ENCODE measurements around the gene TADA2B. TPM values are rescaled to one million over a fixed set of nuclear protein-coding genes. Genes with fewer than 3 reads are reported as not detected.

The TADA2B gene
- total RNA-seq, 1 experiment from 2014 or later, result 15.2 TPM

DNA sequence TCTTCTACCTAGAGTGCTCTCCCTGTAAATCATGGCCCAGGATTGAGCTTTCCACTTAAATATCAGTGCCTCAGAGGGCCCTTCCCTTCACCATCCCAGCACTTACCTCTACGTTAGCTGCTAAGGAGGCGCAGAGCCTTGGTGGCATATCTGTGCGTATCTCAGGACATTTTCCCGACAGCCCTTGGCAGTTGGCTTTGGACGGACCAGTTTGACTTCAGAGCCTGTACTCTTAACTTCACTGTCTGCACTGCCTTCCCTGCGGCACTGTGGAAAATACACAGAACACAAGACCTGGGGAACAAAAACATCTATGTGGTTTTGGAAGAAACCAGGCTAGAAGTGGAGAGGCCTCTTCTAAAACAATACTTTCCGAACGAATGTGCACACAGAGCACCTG lies 2.4 kb downstream of the TADA2B start:
- intact Hi-C loops (cut with micrococcal nuclease; ENCODE audit: unreplicated experiment), result no loop called here
- DNase-seq (ENCODE audit: low spot score), result no peak
- no peak overlapping the region for H3K4me3 ChIP-seq (ENCODE audit: low read depth, low read length, poor library complexity, severe bottlenecking)
- no peak overlapping the region for H3K27ac ChIP-seq (ENCODE audit: low read depth, low read length, poor library complexity, severe bottlenecking)
- ChIA-PET POLR2A (ENCODE audit: low non-redundant PET) (no interaction called here), CTCF (no interaction called here)
- TF ChIP-seq EZH2 (IDR thresholded peaks at IDR 0.05; ENCODE audit: borderline replicate concordance, low read depth, low read length, poor library complexity, severe bottlenecking), result no peak
- TF ChIP-seq, protein P1, sequence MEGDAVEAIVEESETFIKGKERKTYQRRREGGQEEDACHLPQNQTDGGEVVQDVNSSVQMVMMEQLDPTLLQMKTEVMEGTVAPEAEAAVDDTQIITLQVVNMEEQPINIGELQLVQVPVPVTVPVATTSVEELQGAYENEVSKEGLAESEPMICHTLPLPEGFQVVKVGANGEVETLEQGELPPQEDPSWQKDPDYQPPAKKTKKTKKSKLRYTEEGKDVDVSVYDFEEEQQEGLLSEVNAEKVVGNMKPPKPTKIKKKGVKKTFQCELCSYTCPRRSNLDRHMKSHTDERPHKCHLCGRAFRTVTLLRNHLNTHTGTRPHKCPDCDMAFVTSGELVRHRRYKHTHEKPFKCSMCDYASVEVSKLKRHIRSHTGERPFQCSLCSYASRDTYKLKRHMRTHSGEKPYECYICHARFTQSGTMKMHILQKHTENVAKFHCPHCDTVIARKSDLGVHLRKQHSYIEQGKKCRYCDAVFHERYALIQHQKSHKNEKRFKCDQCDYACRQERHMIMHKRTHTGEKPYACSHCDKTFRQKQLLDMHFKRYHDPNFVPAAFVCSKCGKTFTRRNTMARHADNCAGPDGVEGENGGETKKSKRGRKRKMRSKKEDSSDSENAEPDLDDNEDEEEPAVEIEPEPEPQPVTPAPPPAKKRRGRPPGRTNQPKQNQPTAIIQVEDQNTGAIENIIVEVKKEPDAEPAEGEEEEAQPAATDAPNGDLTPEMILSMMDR (conservative IDR thresholded peaks at IDR 0.05; ENCODE audit: low read depth, low read length), result no peak
- H3K36me3 ChIP-seq (ENCODE audit: insufficient read depth, low read length, poor library complexity, severe bottlenecking), result no peaks in the 10 kb centered on the region
- BruUV-seq (replicated peaks), result no TSS peak
- H3K9me3 ChIP-seq (ENCODE audit: low read depth, low read length, poor library complexity, severe bottlenecking), result no peaks in the 10 kb centered on the region
- H3K4me1 ChIP-seq (ENCODE audit: insufficient read depth, low read length, poor library complexity, severe bottlenecking), result peaks cover 16% of the 10 kb centered on the region
- no peaks in the 10 kb centered on the region for H3K27me3 ChIP-seq (replicated peaks; ENCODE audit: insufficient read depth, low read depth, low read length, poor library complexity)

DNA sequence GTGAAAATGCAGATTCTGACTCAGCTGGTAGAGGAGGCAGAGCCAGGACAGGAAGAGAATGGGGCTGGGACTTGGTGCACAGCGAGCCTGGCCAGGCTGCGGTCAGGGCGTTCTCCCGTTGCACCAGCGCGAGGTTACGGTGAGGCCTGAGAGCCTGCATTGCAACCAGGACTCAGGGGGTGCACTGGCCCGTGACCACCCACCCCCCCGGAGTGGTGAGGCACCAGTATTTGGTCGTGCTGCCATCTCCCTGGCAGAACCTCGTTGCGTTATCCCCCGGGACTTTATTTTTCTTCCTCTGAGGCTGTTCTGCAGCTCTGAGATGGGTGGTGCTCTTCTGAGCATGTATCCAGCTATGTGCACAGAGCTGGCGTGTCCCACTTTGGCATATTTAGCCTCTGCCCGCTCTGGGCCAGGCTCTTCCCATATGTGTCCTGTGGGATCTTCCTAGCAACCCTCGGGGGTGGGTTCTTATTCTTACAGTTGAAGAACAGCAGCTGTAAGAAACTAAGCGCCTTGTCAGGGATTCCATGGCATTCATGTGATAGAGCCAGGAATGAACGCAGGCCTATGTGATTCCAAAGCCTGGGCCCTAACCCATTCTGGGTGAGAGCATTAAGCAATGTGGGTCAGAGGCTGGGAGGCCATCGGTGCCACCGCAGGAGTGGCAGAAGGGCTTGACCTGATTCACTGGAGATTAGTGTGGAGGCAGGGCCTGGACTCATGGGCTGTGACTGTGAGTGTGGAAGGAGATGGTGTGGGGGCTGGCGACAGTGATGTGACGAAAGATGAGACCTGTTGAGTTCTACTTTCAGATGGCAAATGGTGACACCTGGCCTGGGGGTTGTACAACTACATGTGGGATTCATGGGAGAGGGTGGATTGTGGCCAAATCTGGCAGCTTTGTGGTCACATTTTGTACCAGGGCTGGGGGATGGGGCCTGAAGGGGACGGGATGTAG lies 3.1 kb downstream of the TADA2B start:
- intact Hi-C loops (cut with micrococcal nuclease; ENCODE audit: unreplicated experiment), result no loop called here
- Histone ChIP-seq H3K27me3 (replicated peaks; ENCODE audit: insufficient read depth, low read depth, low read length, poor library complexity) (no peaks in the 10 kb centered on the region), H3K27ac (ENCODE audit: low read depth, low read length, poor library complexity, severe bottlenecking) (no peak overlapping the region), H3K9me3 (ENCODE audit: low read depth, low read length, poor library complexity, severe bottlenecking) (no peaks in the 10 kb centered on the region), H3K4me3 (ENCODE audit: low read depth, low read length, poor library complexity, severe bottlenecking) (no peak overlapping the region), H3K36me3 (ENCODE audit: insufficient read depth, low read length, poor library complexity, severe bottlenecking) (no peaks in the 10 kb centered on the region), H3K4me1 (ENCODE audit: insufficient read depth, low read length, poor library complexity, severe bottlenecking) (peaks cover 16% of the 10 kb centered on the region)
- no TSS peak for BruUV-seq (replicated peaks)
- DNase-seq (ENCODE audit: low spot score), result no peak
- ChIA-PET CTCF (no interaction called here), POLR2A (ENCODE audit: low non-redundant PET) (no interaction called here)
- TF ChIP-seq EZH2 (IDR thresholded peaks at IDR 0.05; ENCODE audit: borderline replicate concordance, low read depth, low read length, poor library complexity, severe bottlenecking), result no peak
- TF ChIP-seq, protein P1 (conservative IDR thresholded peaks at IDR 0.05; ENCODE audit: low read depth, low read length), result no peak

DNA sequence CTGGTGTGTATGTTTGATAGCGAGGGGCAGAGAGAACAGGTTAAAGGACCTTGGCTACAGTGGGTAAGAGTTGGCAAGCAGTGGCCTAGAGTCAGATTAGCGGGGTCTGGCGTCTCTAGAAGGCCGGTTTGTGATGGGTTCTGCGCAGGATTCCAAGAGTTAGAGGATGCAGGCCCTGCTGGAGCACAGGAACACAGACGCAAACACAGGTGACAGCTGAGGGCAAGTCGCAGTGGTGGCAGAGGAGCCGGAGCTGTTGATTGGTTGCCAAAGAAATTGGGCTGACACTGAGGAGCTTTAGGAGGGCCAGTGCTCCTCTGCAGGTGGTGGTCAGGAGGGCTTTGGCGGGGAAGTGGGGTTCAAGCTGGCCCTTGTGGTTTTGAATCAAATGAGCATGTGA lies 3.8 kb downstream of the TADA2B start:
- CTCF ChIA-PET, result no interaction called here
- Histone ChIP-seq H3K9me3 (ENCODE audit: low read depth, low read length, poor library complexity, severe bottlenecking) (no peaks in the 10 kb centered on the region), H3K4me1 (ENCODE audit: insufficient read depth, low read length, poor library complexity, severe bottlenecking) (peaks cover 15% of the 10 kb centered on the region), H3K4me3 (ENCODE audit: low read depth, low read length, poor library complexity, severe bottlenecking) (no peak overlapping the region), H3K27ac (ENCODE audit: low read depth, low read length, poor library complexity, severe bottlenecking) (no peak overlapping the region), H3K36me3 (ENCODE audit: insufficient read depth, low read length, poor library complexity, severe bottlenecking) (no peaks in the 10 kb centered on the region), H3K27me3 (replicated peaks; ENCODE audit: insufficient read depth, low read depth, low read length, poor library complexity) (no peaks in the 10 kb centered on the region)
- POLR2A ChIA-PET (ENCODE audit: low non-redundant PET), result no interaction called here
- TF ChIP-seq EZH2 (IDR thresholded peaks at IDR 0.05; ENCODE audit: borderline replicate concordance, low read depth, low read length, poor library complexity, severe bottlenecking), result no peak
- TF ChIP-seq, protein P1 (conservative IDR thresholded peaks at IDR 0.05; ENCODE audit: low read depth, low read length), result no peak
- DNase-seq (ENCODE audit: low spot score), result no peak
- intact Hi-C loops (cut with micrococcal nuclease; ENCODE audit: unreplicated experiment), result no loop called here
- BruUV-seq (replicated peaks), result no TSS peak
